ENCODE measurements around the gene ATG16L1.

The ATG16L1 gene

DNA sequence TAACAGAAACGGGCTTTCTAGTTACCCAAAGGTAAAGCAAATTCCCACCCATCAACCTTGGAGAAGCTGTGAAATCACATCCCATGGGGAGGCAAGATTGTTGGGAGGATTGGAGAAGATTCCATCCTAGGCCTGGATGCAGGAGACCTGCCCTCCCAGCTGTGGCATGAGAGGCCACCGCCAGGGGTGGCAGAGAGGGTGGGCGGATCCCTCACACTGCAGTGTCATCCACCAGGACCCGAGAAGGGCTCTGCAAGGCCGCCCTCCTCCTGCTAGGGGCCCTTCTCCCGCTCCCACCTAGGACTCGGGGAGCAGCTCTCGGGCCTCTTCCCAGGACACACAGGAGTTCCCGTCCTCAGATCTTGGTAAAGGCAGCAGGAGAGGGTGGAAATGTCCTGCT is 15.5 kb upstream of the ATG16L1 start:
- Mint-ChIP-seq H3K9me3 (peaks cover 2 to 8% of the 10 kb centered on the region in 2 donors), H3K36me3 (ENCODE audit: insufficient read depth) (peaks cover 5% of the 10 kb centered on the region), H3K27ac (no peak overlapping the region), H3K4me1 (ENCODE audit: low read depth in 2 of 2) (peaks cover 45 to 57% of the 10 kb centered on the region in 2 donors), H3K27me3 (no peaks in the 10 kb centered on the region), H3K4me3 (no peak overlapping the region)
- no peak for DNase-seq
- no peak for ATAC-seq (replicated peaks)

DNA sequence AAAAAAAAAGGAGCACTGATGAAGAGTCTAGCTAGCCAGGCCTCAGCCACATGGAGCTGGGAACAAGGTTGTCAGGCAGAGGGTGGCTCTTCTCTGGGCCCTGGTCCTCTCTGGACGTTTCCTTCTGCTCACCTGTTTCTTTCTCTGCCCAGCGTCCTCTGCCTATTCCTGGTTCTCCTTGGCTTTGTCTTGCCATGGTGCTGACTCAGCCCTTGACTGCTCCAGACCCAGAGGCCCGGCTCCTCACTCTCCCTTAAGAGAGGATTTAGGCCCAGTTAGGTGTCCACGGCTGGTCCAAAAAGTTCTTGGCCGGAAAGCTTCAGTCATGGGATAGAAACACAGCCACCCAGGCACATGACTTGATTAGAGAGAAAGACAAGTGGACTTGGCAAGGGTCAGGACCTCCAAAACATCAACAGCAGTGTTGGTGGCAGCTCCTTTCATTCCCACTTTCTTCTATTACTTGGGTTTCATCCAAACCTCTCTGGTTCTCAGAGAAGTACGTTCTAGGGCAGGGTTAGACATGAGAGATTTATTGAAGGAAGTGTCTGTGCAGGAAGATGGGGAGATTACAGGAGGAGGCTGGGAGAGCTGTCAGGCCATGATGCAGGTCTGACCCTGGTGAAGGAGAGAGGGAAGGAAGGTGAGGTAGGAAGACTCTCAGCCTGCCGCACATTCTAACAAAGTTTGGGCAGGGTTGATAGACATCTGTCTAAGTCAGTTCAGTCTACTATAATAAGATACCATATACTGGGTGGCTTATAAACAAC is 14.5 kb upstream of the ATG16L1 start:
- Mint-ChIP-seq H3K27me3 (no peaks in the 10 kb centered on the region), H3K4me1 (ENCODE audit: low read depth in 2 of 2) (peaks cover 52 to 63% of the 10 kb centered on the region in 2 donors), H3K27ac (peak overlapping the region; percentile 32 to 82), H3K4me3 (peak overlapping the region in 1 of 2 donors; percentile 11), H3K9me3 (peaks cover 2 to 8% of the 10 kb centered on the region in 2 donors), H3K36me3 (ENCODE audit: insufficient read depth) (peaks cover 8% of the 10 kb centered on the region)
- ATAC-seq (replicated peaks) (no peak), DNase-seq (no peak)

DNA sequence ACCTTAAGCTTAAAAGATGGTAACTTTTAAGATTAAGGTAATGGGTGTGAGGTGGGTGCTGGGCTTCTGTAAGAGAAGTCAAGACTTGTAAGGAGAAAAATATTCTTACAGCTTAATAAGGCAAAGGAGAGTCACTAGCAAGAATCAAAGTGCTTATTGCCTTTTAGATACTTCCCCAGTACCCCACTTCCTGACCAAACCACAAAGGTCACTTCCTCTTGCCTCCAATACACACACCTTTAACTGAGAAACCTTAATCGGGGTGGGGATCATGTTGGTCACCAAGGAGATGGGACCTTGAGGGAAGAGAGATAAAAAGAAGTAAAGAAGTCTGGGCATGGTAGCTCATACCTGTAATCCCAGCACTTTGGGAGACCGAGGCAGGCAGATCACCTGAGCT is 10.6 kb upstream of the ATG16L1 start:
- peak in 1 of 3 experiments; percentile 20 for DNase-seq
- H3K27ac Mint-ChIP-seq, result peak overlapping the region; percentile 82 to 88
- H3K9me3 Mint-ChIP-seq, result peaks cover 2 to 8% of the 10 kb centered on the region in 2 donors

DNA sequence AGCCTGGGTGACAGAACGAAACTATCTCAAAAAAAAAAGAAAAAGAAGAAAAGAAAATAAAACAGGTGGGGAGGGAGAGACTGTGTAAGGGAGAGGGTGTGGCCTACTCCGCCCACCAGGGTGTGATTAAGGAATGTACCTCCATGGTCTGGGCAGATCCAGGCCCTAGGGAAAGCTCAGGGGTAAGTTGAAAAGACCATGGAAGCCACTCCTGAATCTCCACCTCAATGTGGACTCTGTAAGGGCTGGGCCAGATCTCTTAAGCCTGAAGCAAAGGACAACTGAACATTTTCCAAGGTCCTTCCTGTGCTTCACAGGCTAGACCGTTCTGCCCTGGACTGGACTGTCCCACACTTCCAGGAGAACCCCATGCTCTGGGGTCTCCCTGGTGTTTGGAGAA is 9.7 kb upstream of the ATG16L1 start:
- Mint-ChIP-seq H3K27me3 (no peaks in the 10 kb centered on the region), H3K9me3 (peaks cover 2 to 8% of the 10 kb centered on the region in 2 donors), H3K36me3 (ENCODE audit: insufficient read depth) (peaks cover 9% of the 10 kb centered on the region), H3K4me1 (ENCODE audit: low read depth in 2 of 2) (peaks cover 45 to 51% of the 10 kb centered on the region in 2 donors), H3K27ac (peak overlapping the region; percentile 82 to 88), H3K4me3 (peak overlapping the region in 1 of 2 donors; percentile 75)
- DNase-seq (no peak), ATAC-seq (replicated peaks) (no peak)

More for the DNA sequence above, 10.6 kb upstream of the ATG16L1 start:
- peaks cover 9% of the 10 kb centered on the region for H3K36me3 Mint-ChIP-seq (ENCODE audit: insufficient read depth)
- H3K4me3 Mint-ChIP-seq, result peak overlapping the region; percentile 58 to 75
- H3K27me3 Mint-ChIP-seq, result no peaks in the 10 kb centered on the region
- peaks cover 45 to 52% of the 10 kb centered on the region in 2 donors for H3K4me1 Mint-ChIP-seq (ENCODE audit: low read depth in 2 of 2)
- peak; percentile 88 for ATAC-seq (replicated peaks)

DNA sequence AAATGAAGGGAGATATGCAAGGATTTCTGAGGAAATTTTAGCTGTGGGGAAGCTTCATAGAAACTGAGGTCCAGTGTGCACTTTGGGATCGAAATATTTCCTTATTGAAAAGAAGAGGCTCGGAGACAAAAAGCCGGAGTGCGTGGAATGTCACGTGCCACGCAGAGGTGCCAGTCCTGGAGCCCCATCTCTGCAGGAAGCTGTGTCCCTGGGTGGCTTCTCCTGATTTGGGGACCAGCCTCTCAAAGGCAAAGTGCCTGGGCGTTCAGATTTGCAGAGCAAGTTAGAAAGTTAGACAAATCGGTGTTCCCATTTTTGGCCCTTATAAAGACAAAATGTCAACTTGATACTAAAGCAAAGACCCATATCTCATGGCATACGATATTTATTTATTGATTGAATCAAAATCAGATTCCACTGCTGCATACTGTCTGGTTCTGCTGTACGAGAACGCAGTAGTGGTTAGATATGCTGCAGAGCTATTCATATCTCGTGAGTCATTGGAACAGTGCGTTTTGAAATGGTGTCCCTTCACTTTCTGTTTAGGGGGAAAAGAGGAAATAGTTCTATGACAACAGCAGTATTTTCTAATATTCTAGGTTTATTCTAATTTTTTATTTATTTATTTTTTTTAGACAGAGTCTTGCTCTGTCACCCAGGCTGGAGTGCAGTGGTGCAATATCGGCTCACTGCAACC is 9.1 kb upstream of the ATG16L1 start:
- Mint-ChIP-seq H3K27ac (peak overlapping the region; percentile 49 to 88), H3K27me3 (no peaks in the 10 kb centered on the region), H3K4me3 (no peak overlapping the region), H3K36me3 (ENCODE audit: insufficient read depth) (peaks cover 9% of the 10 kb centered on the region), H3K9me3 (peaks cover 0 to 8% of the 10 kb centered on the region in 2 donors), H3K4me1 (ENCODE audit: low read depth in 2 of 2) (peaks cover 43 to 50% of the 10 kb centered on the region in 2 donors)
- ATAC-seq (replicated peaks) (no peak), DNase-seq (no peak)

DNA sequence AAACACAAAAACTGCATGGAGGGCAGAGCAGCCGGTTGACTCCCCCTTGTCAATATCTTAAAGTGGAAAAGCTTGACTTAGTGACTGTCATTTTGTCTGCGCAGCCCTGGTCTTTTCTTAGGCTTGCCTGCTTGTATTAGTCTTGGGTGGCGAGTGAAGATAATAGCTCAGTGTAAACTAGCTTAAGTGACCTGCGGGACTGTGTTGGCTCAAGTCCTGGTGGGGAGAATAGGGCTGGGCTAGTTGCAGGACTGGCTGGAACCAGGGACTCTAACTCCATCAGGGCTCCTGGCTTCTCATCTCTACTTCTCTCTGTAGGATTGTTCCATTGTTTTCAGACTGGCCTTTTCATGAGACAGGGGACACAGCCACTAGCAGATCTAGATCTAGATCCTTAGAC is 8.1 kb upstream of the ATG16L1 start:
- peak overlapping the region in 1 of 2 donors; percentile 68 for H3K27ac Mint-ChIP-seq
- no peak for DNase-seq
- no peak for ATAC-seq (replicated peaks)
- H3K4me3 Mint-ChIP-seq, result no peak overlapping the region
- H3K9me3 Mint-ChIP-seq, result peaks cover 0 to 8% of the 10 kb centered on the region in 2 donors
- peaks cover 9% of the 10 kb centered on the region for H3K36me3 Mint-ChIP-seq (ENCODE audit: insufficient read depth)
- peaks cover 41 to 48% of the 10 kb centered on the region in 2 donors for H3K4me1 Mint-ChIP-seq (ENCODE audit: low read depth in 2 of 2)
- H3K27me3 Mint-ChIP-seq, result no peaks in the 10 kb centered on the region

DNA sequence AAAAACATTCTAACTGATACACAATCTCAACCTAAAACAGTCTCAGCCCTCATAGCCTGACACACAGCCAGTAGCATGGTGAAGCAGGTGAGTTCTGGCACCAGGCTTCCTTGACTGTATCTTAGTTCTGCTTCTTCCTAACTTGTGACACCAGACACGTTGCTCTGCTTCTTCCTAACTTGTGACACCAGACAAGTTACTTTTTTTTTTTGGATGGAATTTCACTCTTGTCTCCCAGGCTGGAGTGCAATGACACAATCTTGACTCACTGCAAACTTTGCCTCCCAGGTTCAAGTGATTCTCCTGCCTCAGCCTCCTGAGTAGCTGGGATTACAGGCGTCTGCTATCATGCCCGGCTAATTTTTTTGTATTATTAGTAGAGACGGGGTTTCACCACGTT is 6.7 kb upstream of the ATG16L1 start:
- Mint-ChIP-seq H3K4me1 (ENCODE audit: low read depth in 2 of 2) (peaks cover 34 to 40% of the 10 kb centered on the region in 2 donors), H3K9me3 (no peaks in the 10 kb centered on the region), H3K27me3 (no peaks in the 10 kb centered on the region), H3K36me3 (ENCODE audit: insufficient read depth) (peaks cover 9% of the 10 kb centered on the region), H3K27ac (peak overlapping the region; percentile 69 to 75), H3K4me3 (no peak overlapping the region)
- ATAC-seq (replicated peaks) (no peak), DNase-seq (no peak)

DNA sequence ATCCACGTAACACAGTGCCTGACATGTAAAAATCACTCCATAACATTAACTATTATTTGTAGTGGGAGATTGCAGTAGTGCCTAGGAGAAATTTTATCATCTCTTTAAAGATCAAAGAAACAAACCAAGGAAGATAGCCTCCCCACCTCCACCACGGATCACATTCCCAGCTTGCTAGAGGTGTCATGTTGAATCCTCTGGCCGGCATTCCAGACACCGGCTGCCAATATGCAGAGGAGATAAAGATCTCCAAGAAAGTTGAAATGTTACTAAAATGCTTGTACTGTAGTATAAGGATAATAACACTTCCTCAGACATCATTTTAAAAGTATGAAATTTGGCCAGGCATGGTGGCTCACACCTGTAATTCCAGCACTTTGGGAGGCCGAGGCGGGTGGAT is 6.1 kb upstream of the ATG16L1 start:
- Mint-ChIP-seq H3K9me3 (no peaks in the 10 kb centered on the region), H3K4me1 (ENCODE audit: low read depth in 2 of 2) (peaks cover 32 to 41% of the 10 kb centered on the region in 2 donors), H3K36me3 (ENCODE audit: insufficient read depth) (peaks cover 9% of the 10 kb centered on the region), H3K27ac (peak overlapping the region in 1 of 2 donors; percentile 69), H3K27me3 (no peaks in the 10 kb centered on the region), H3K4me3 (no peak overlapping the region)
- DNase-seq (no peak), ATAC-seq (replicated peaks) (no peak)

DNA sequence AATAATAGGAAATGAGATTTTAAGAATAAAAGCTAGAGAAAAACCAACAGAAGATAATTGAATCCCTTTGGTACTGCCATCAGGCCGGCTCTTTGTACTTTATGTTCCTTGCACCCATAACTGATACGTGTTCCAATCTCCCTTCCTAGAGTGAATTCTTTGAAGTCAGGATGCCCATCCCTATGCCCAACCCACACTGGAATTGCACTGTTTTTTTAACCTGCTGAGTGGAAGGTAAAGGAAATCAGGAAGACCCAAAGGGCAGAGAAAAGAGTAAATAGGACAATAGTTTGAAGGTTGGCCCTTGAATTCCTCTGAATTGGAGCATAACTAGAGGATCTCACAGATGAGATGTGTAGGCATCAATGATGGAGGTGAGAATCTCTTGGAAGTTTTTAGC is 4.4 kb upstream of the ATG16L1 start:
- DNase-seq (no peak), ATAC-seq (replicated peaks) (no peak)
- no peaks in the 10 kb centered on the region for H3K27me3 Mint-ChIP-seq
- peaks cover 12% of the 10 kb centered on the region for H3K36me3 Mint-ChIP-seq (ENCODE audit: insufficient read depth)
- H3K4me1 Mint-ChIP-seq (ENCODE audit: low read depth in 2 of 2), result peaks cover 24 to 34% of the 10 kb centered on the region in 2 donors
- no peaks in the 10 kb centered on the region for H3K9me3 Mint-ChIP-seq
- peak overlapping the region; percentile 47 to 63 for H3K27ac Mint-ChIP-seq
- no peak overlapping the region for H3K4me3 Mint-ChIP-seq

DNA sequence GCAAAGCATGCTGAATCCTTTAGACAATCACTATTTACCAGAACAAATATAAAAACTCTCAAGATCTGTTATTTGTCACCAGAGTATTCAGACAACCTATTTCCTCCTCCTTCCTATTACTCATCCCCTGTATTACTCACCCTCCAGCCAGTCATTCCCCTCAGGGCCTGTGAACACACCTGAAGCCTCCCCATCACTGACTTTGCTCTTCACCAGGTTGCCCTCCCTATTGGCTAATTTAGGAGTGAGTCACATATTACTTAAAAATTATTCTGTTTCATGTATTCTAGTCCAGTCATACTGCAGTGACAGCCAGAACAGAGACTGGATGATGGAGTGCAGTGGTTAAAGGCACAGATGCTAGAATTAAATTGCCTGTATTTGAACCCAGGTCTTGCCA is 3.7 kb upstream of the ATG16L1 start:
- Mint-ChIP-seq H3K4me1 (ENCODE audit: low read depth in 2 of 2) (peaks cover 26 to 36% of the 10 kb centered on the region in 2 donors), H3K27me3 (no peaks in the 10 kb centered on the region), H3K27ac (peak overlapping the region; percentile 47 to 63), H3K4me3 (no peak overlapping the region), H3K9me3 (no peaks in the 10 kb centered on the region), H3K36me3 (ENCODE audit: insufficient read depth) (peaks cover 18% of the 10 kb centered on the region)
- DNase-seq, result peak in 1 of 3 experiments; percentile 16
- peak; percentile 39 for ATAC-seq (replicated peaks)

DNA sequence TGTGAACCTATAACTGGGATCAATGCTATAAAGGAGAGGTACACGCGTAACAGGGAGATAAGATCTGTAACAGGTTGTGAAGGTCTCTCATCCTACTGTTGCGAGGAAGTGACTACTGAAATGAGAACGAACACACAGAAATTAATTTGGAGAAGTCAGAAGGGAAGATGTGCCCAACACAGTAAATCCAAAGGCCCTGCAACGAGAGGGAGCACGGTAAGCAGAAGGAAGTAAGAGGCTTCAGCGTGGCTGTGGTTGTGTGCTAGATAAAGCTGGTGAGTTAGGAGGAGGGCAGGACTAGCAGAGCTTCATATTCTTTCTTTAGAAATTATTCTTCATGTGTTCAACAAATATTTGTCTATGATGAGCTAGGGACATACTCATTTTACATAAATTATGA is 2.5 kb upstream of the ATG16L1 start:
- Mint-ChIP-seq H3K36me3 (ENCODE audit: insufficient read depth) (peaks cover 24% of the 10 kb centered on the region), H3K27ac (no peak overlapping the region), H3K9me3 (no peaks in the 10 kb centered on the region), H3K27me3 (no peaks in the 10 kb centered on the region), H3K4me1 (ENCODE audit: low read depth in 2 of 2) (peaks cover 37 to 43% of the 10 kb centered on the region in 2 donors), H3K4me3 (peak overlapping the region in 1 of 2 donors; percentile 43)
- DNase-seq, result no peak
- ATAC-seq (replicated peaks), result no peak

DNA sequence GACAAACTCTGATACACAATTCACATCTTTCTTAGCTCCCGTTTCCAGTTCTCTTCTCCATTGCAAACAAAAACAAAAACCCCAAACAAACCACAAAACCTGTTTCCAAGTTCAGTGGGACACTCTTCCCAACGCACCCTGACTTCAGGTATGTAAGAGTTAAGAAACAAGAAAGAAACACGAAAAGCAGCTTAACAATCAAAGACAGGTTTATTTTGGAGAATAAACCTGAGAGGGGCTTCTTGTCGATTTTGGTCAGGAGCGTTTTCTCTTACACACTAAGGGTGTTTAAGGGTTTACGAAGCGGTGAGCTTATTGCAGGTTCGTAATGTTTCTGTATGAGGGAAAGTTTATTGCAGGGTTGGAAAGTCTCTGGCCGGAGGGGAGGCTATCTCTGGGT is 905 bp upstream of the ATG16L1 start:
- Mint-ChIP-seq H3K4me1 (ENCODE audit: low read depth in 2 of 2) (peaks cover 48 to 50% of the 10 kb centered on the region in 2 donors), H3K27ac (peak overlapping the region; percentile 96 to 98), H3K4me3 (peak overlapping the region; percentile 92 to 93), H3K9me3 (no peaks in the 10 kb centered on the region), H3K27me3 (no peaks in the 10 kb centered on the region), H3K36me3 (ENCODE audit: insufficient read depth) (peaks cover 33% of the 10 kb centered on the region)
- ATAC-seq (replicated peaks), result no peak
- DNase-seq, result no peak

DNA sequence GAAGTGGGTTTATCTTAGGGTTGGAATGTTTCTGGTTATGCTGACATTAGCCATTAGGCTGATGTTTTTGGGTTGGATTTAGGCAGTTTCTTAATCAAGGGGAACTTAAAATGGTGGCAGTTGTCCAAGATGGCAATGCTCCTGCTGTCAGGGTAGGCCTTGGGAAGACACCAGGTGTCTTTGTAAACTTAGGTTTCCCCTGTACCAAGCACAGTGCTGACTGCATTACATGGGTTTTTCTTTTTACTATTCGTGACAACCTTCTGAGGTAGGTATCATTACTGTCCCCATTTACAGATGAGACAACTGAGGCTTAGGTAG is 528 bp upstream of the ATG16L1 start:
- Mint-ChIP-seq H3K4me3 (peak overlapping the region; percentile 92 to 93), H3K27ac (peak overlapping the region; percentile 96 to 98), H3K9me3 (no peaks in the 10 kb centered on the region), H3K36me3 (ENCODE audit: insufficient read depth) (peaks cover 37% of the 10 kb centered on the region), H3K27me3 (no peaks in the 10 kb centered on the region), H3K4me1 (ENCODE audit: low read depth in 2 of 2) (peaks cover 52% of the 10 kb centered on the region in 2 donors)
- DNase-seq, result no peak
- no peak for ATAC-seq (replicated peaks)

DNA sequence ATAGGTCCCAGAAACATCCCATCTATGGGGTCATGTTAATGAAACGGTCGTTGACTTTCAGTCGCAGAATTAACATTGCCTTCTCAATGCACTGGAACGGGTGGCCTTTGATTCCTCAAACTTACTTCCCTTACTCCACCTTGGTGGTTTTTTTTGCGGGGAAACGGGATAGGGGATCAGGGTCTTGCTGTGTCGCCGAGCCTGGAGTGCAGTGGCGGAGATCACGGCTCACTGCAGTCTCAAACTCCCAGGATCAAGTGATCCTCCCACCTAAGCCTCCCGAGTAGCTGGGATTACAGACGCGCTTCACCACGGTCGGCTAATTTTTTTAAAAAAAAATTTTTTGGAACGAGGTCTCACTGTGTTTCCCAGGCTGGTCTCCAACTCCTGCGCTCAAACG is 754 bp downstream of the ATG16L1 start:
- H3K27ac Mint-ChIP-seq, result peak overlapping the region; percentile 96 to 98
- DNase-seq, result no peak

More for the DNA sequence above, 754 bp downstream of the ATG16L1 start:
- no peak for ATAC-seq (replicated peaks)
- Mint-ChIP-seq H3K4me1 (ENCODE audit: low read depth in 2 of 2) (peaks cover 49 to 54% of the 10 kb centered on the region in 2 donors), H3K9me3 (no peaks in the 10 kb centered on the region), H3K36me3 (ENCODE audit: insufficient read depth) (peaks cover 50% of the 10 kb centered on the region), H3K4me3 (peak overlapping the region; percentile 92 to 93), H3K27me3 (no peaks in the 10 kb centered on the region)
